ENCODE measurements around the gene ABTB2. TPM values are rescaled to one million over a fixed set of nuclear protein-coding genes. Genes with fewer than 3 reads are reported as not detected.

ABTB2 gene
- total and polyA plus RNA-seq, 2 experiments from 2014 or later: 2.6 to 12.1 TPM

DNA sequence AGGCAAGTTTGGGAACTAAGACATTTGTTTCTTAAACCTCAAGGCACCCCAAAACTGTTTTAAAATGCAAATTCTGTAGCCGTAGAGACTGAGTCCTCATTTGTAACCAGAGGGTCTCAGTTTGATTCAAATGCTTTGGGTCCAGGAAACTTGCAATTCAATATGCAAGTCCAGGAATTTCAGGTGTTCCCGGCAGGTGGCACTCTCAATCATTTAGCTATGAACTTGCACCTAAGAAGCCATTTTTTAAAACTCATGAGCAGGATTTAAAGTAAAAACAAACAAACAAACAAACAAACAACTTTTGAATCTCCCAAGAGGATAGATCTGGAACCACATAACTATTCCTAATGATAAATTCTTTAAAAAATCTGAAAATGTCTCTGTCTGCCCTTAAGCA lies 8.7 kb upstream of the ABTB2 start:
- Histone ChIP-seq H3K36me3 (ENCODE audit: insufficient read depth) (no peaks in the 10 kb centered on the region), H3K4me3 (no peak overlapping the region), H3K9me2 (ENCODE audit: insufficient read depth) (no peaks in the 10 kb centered on the region), H3K4me2 (no peak overlapping the region), H2AFZ (no peak overlapping the region), H3K27ac (ENCODE audit: low read depth) (no peak overlapping the region), H3K4me1 (ENCODE audit: insufficient read depth) (no peaks in the 10 kb centered on the region), H3F3A (replicated peaks; ENCODE audit: low read depth) (no peaks in the 10 kb centered on the region), H3K79me2 (replicated peaks; ENCODE audit: insufficient read depth) (no peaks in the 10 kb centered on the region), H4K20me1 (replicated peaks; ENCODE audit: insufficient read depth) (no peaks in the 10 kb centered on the region), H3K27me3 (ENCODE audit: insufficient read depth) (no peaks in the 10 kb centered on the region)
- Mint-ChIP-seq H3K4me3 (no peak overlapping the region), H3K9me3 (no peaks in the 10 kb centered on the region), H3K27ac (0 out of 2 replicates have a peak overlapping the region, but pooled peaks have one; percentile 16), H3K4me1 (peaks cover 12% of the 10 kb centered on the region; the same call in 2 of the 3 replicates), H3K27me3 (ENCODE audit: insufficient read depth, low read depth, poor library complexity) (peaks cover 2% of the 10 kb centered on the region), H3K36me3 (ENCODE audit: low read depth) (no peaks in the 10 kb centered on the region)
- no peak for TF ChIP-seq NANOG (IDR thresholded peaks at IDR 0.05; ENCODE audit: borderline replicate concordance)
- TF ChIP-seq, protein P1, sequence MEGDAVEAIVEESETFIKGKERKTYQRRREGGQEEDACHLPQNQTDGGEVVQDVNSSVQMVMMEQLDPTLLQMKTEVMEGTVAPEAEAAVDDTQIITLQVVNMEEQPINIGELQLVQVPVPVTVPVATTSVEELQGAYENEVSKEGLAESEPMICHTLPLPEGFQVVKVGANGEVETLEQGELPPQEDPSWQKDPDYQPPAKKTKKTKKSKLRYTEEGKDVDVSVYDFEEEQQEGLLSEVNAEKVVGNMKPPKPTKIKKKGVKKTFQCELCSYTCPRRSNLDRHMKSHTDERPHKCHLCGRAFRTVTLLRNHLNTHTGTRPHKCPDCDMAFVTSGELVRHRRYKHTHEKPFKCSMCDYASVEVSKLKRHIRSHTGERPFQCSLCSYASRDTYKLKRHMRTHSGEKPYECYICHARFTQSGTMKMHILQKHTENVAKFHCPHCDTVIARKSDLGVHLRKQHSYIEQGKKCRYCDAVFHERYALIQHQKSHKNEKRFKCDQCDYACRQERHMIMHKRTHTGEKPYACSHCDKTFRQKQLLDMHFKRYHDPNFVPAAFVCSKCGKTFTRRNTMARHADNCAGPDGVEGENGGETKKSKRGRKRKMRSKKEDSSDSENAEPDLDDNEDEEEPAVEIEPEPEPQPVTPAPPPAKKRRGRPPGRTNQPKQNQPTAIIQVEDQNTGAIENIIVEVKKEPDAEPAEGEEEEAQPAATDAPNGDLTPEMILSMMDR (conservative IDR thresholded peaks at IDR 0.05; ENCODE audit: low read depth in 2 of 2): peak; percentile 32 to 50; a peak in 3 of 4 replicates
- no peak for ATAC-seq
- peak; percentile 56 for DNase-seq (ENCODE audit: low spot score)

DNA sequence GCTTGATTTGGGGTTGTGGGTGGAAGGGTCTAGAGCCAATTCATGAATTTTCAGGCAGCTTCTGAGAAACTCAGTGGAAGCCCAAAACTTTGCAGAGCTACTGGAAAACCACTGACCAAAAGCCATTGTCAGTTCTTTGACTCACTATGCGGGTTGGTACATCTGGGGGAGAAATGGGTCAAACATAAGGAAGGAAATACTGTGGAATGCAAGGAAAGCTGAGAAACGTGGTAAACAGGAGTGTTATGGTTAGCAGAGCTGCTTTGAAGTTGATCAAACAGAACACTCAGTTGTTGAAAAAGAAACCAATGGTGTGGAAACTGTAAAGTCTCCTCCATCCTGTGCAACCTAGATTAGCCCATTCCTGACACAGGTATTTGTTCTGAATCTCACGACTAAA lies 6.3 kb upstream of the ABTB2 start:
- peaks cover 3% of the 10 kb centered on the region for H3K27me3 Mint-ChIP-seq (ENCODE audit: insufficient read depth, low read depth, poor library complexity)
- Histone ChIP-seq H3K27me3 (ENCODE audit: insufficient read depth) (peaks cover 4% of the 10 kb centered on the region; the same call in 1 of the 2 replicates), H3K36me3 (ENCODE audit: insufficient read depth) (no peaks in the 10 kb centered on the region), H3F3A (replicated peaks; ENCODE audit: low read depth) (no peaks in the 10 kb centered on the region), H3K27ac (ENCODE audit: low read depth) (no peak overlapping the region), H3K4me3 (no peak overlapping the region), H2AFZ (peak overlapping the region; percentile 33; the same call in 1 of the 2 replicates), H3K4me1 (ENCODE audit: insufficient read depth) (no peaks in the 10 kb centered on the region), H3K79me2 (replicated peaks; ENCODE audit: insufficient read depth) (no peaks in the 10 kb centered on the region), H4K20me1 (replicated peaks; ENCODE audit: insufficient read depth) (no peaks in the 10 kb centered on the region), H3K4me2 (no peak overlapping the region), H3K9me2 (ENCODE audit: insufficient read depth) (no peaks in the 10 kb centered on the region)
- H3K36me3 Mint-ChIP-seq (ENCODE audit: low read depth): no peaks in the 10 kb centered on the region
- H3K4me1 Mint-ChIP-seq: peaks cover 7% of the 10 kb centered on the region; the same call in 2 of the 3 replicates
- no peak overlapping the region for H3K4me3 Mint-ChIP-seq
- DNase-seq (ENCODE audit: low spot score): no peak
- no peak overlapping the region for H3K27ac Mint-ChIP-seq
- H3K9me3 Mint-ChIP-seq: no peaks in the 10 kb centered on the region
- no peak for ATAC-seq
- no peak for TF ChIP-seq NANOG (IDR thresholded peaks at IDR 0.05; ENCODE audit: borderline replicate concordance)
- TF ChIP-seq ZNF114 (CRISPR knock-in tag; IDR thresholded peaks at IDR 0.05): no peak
- TF ChIP-seq, protein P2, sequence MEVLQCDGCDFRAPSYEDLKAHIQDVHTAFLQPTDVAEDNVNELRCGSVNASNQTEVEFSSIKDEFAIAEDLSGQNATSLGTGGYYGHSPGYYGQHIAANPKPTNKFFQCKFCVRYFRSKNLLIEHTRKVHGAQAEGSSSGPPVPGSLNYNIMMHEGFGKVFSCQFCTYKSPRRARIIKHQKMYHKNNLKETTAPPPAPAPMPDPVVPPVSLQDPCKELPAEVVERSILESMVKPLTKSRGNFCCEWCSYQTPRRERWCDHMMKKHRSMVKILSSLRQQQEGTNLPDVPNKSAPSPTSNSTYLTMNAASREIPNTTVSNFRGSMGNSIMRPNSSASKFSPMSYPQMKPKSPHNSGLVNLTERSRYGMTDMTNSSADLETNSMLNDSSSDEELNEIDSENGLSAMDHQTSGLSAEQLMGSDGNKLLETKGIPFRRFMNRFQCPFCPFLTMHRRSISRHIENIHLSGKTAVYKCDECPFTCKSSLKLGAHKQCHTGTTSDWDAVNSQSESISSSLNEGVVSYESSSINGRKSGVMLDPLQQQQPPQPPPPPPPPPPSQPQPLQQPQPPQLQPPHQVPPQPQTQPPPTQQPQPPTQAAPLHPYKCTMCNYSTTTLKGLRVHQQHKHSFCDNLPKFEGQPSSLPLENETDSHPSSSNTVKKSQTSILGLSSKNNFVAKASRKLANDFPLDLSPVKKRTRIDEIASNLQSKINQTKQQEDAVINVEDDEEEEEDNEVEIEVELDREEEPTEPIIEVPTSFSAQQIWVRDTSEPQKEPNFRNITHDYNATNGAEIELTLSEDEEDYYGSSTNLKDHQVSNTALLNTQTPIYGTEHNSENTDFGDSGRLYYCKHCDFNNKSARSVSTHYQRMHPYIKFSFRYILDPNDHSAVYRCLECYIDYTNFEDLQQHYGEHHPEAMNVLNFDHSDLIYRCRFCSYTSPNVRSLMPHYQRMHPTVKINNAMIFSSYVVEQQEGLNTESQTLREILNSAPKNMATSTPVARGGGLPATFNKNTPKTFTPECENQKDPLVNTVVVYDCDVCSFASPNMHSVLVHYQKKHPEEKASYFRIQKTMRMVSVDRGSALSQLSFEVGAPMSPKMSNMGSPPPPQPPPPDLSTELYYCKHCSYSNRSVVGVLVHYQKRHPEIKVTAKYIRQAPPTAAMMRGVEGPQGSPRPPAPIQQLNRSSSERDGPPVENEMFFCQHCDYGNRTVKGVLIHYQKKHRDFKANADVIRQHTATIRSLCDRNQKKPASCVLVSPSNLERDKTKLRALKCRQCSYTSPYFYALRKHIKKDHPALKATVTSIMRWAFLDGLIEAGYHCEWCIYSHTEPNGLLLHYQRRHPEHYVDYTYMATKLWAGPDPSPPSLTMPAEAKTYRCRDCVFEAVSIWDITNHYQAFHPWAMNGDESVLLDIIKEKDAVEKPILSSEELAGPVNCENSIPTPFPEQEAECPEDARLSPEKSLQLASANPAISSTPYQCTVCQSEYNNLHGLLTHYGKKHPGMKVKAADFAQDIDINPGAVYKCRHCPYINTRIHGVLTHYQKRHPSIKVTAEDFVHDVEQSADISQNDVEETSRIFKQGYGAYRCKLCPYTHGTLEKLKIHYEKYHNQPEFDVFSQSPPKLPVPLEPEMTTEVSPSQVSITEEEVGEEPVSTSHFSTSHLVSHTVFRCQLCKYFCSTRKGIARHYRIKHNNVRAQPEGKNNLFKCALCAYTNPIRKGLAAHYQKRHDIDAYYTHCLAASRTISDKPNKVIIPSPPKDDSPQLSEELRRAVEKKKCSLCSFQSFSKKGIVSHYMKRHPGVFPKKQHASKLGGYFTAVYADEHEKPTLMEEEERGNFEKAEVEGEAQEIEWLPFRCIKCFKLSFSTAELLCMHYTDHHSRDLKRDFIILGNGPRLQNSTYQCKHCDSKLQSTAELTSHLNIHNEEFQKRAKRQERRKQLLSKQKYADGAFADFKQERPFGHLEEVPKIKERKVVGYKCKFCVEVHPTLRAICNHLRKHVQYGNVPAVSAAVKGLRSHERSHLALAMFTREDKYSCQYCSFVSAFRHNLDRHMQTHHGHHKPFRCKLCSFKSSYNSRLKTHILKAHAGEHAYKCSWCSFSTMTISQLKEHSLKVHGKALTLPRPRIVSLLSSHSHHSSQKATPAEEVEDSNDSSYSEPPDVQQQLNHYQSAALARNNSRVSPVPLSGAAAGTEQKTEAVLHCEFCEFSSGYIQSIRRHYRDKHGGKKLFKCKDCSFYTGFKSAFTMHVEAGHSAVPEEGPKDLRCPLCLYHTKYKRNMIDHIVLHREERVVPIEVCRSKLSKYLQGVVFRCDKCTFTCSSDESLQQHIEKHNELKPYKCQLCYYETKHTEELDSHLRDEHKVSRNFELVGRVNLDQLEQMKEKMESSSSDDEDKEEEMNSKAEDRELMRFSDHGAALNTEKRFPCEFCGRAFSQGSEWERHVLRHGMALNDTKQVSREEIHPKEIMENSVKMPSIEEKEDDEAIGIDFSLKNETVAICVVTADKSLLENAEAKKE (CRISPR knock-in tag; IDR thresholded peaks at IDR 0.05): no peak
- no peak for TF ChIP-seq CREB1 (CRISPR knock-in tag; IDR thresholded peaks at IDR 0.05; ENCODE audit: low read depth)
- TF ChIP-seq JUNB (IDR thresholded peaks at IDR 0.05; ENCODE audit: unreplicated experiment): no peak
- TF ChIP-seq, protein P3, sequence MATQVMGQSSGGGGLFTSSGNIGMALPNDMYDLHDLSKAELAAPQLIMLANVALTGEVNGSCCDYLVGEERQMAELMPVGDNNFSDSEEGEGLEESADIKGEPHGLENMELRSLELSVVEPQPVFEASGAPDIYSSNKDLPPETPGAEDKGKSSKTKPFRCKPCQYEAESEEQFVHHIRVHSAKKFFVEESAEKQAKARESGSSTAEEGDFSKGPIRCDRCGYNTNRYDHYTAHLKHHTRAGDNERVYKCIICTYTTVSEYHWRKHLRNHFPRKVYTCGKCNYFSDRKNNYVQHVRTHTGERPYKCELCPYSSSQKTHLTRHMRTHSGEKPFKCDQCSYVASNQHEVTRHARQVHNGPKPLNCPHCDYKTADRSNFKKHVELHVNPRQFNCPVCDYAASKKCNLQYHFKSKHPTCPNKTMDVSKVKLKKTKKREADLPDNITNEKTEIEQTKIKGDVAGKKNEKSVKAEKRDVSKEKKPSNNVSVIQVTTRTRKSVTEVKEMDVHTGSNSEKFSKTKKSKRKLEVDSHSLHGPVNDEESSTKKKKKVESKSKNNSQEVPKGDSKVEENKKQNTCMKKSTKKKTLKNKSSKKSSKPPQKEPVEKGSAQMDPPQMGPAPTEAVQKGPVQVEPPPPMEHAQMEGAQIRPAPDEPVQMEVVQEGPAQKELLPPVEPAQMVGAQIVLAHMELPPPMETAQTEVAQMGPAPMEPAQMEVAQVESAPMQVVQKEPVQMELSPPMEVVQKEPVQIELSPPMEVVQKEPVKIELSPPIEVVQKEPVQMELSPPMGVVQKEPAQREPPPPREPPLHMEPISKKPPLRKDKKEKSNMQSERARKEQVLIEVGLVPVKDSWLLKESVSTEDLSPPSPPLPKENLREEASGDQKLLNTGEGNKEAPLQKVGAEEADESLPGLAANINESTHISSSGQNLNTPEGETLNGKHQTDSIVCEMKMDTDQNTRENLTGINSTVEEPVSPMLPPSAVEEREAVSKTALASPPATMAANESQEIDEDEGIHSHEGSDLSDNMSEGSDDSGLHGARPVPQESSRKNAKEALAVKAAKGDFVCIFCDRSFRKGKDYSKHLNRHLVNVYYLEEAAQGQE (IDR thresholded peaks at IDR 0.05; ENCODE audit: unreplicated experiment): no peak
- no peak for TF ChIP-seq POLR2AphosphoS5 (IDR thresholded peaks at IDR 0.05; ENCODE audit: low read depth)

All from GM23338 (cell line).